Fibroblast of upper back skin (primary cell): ENCODE results near the gene OR2L13.
"Not testable (repeated sequence)": the region's sequence is repeated elsewhere in the genome, so short reads cannot be mapped to it uniquely, and the experiment has no call there.

Experiments used
- DNase-seq: peaks from one replicate; pipeline ENCODE4 v3.0.0-alpha.2; 2013

OR2L13 gene, protein sequence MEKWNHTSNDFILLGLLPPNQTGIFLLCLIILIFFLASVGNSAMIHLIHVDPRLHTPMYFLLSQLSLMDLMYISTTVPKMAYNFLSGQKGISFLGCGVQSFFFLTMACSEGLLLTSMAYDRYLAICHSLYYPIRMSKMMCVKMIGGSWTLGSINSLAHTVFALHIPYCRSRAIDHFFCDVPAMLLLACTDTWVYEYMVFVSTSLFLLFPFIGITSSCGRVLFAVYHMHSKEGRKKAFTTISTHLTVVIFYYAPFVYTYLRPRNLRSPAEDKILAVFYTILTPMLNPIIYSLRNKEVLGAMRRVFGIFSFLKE

DNA sequence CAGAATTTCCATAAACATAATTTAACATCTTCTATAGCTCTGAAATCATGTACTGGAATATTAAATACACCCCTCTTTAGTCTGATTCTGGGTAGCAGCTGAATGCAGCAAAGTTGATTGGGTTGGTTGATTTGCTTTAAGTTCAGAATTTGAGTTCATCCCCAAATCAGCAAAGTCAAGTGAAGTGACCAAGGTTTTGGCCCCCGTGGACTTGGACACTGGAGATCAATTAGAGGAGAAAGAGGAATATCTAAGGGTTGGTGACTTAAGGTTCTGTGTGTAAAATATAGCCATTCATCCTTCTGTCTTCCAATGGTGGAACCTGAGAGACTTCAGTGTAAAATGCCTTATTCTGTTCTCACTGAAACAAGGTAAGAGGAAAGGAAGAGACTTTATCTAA lies at the start of gene OR2L13:
TSS of gene OR2L13 (plus strand) at position 301 of the 400 bp plus-strand sequence. CDS start 4,192 bp downstream, outside the sequence.
- DNase-seq: no peak

DNA sequence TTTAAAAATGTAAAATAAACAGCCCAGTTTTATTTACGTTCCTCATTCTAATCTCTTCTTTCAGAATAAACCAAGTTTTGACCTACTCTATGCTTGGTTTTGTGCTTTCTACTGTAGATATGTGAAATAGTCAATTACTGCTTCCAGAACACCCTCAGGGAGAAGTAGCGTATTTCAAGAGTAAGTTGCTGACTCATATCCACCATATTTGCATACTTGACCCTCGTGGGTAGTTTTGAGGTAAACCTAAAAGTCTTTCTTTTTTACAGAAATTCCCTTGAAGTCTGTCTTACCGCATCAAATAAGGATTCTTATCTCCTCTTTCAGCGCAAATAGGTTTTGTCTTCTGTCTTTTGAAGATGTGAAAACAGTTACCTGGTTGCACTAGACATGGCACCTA lies 49.8 kb upstream of the OR2L13 start:
- DNase-seq: no peak

DNA sequence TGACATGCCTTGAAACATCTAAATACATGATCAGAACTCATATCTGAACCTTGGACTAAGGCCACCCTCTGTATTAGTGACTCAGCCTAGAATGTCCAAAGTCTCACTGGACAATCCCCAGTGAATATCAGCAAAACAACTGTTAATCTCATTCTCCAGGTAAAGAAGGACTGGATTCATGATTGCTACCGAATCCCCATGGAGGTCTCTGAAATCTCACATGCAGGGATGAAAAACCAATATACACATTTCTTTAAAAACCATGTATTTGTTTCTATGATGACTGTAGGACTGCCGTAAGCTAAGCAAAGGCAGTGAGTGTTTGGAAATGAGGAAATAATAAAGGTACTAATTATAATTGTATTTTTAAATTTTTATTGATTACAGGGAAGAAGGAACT lies 48.4 kb upstream of the OR2L13 start, which contains the start of gene OR2L3:
TSS of gene OR2L3 (plus strand) at position 301 of the 400 bp plus-strand sequence. CDS start 13,846 bp downstream, outside the sequence.
- no peak for DNase-seq

- no peak for DNase-seq
These were observed 48.0 kb upstream of the OR2L13 start for GRCh38 chr1:248047008-248047407.

DNA sequence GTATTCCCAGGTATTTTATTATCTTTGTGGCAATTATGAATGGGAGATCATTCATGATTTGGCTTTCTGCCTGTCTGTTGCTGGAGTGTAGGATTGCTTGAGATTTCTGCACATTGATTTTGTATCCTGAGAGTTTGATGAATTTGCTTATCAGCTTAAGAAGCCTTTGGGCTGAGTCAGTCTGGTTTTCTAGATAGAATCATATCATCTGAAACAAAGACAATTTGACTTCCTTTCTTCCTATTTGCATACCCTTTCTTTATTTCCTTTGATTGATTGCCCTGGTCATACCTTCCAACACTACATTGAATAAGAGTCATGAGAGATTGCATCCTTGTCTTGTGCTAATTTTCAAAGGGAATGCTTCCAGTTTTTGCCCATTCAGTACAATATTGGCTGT lies 40.3 kb upstream of the OR2L13 start:
- DNase-seq: no peak

- DNase-seq: no peak
These were observed 39.7 kb upstream of the OR2L13 start for GRCh38 chr1:248055261-248055660.

GRCh38 chr1:248065071-248065470 lies 29.9 kb upstream of the OR2L13 start:
- DNase-seq: no peak

DNA sequence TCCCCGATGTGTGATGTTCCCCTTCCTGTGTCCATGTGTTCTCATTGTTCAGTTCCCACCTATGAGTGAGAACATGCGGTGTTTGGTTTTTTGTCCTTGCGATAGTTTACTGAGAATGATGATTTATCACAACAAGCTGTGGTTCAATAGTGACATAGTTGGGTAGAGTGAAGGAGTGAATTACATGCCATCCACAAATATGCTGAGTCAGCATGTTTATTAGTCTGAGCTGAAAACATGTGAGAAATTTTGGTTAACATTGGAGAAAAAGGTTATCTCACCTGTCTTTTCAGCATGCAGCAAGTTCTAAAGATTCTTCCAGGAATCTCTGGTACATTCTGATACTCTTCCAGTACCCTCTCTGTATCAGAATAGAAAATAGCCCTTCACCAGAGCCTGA lies 29.4 kb upstream of the OR2L13 start:
- DNase-seq: no peak

- DNase-seq: not testable (repeated sequence)
These were observed 11.1 kb upstream of the OR2L13 start for GRCh38 chr1:248083864-248084263.

DNA sequence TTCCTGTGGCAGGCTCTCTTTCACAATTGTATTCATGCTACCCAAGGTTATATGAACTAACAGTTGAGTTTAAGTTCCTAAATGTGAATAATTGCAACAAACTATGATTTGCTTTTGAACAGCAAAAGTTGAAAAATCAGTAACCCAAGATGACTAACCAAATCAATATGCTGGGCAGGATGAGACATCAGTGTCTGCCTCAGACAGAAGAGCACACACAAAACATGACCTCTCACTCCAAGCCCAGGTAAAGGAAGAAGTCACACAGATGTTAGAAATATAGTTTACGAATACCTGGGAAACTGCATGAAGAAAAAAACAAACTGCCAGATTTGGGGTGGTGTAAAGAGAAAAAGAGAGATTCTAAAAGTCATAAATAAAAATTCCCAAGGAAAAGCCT lies 3.5 kb downstream of the OR2L13 start:
- DNase-seq: no peak

DNA sequence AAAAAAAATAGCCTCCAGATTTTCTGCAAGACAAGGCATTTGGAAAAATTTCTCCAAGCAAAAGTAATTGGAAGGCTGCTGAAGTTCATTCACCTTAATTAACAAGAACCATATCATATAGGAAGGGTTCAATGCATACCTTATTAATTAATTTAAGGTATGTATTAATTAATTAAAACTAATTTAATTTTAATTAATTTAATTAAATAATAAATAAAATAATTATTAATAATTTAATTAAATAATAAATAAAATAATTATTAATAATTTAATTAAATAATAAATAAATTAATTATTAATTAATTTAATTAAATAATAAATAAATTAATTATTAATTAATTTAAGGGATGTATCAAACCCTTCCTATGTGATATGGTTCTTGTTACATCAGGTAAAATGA lies 7.9 kb downstream of the OR2L13 start:
- DNase-seq: no peak

GRCh38 chr1:248111157-248111556 lies 16.2 kb downstream of the OR2L13 start:
- no peak for DNase-seq

DNA sequence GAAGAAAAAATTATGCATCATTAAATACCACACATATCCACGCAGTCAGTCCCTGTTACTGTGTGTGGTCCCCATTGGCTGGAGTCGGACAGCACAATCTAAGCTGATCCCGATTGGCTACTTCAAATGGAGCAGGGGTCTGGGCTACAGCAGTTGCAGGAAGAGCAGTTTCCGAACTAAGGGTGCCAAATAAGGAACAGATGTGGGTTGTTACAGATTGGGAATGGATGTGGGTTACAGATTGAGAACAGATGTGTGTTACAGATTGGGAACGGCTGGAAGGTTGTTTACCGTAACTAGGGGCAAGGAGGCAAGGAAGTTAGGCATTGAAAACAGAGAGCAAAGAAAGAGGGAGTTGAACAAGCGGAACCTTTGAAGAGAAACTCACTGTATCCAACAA lies 19.9 kb downstream of the OR2L13 start:
- no peak for DNase-seq

DNA sequence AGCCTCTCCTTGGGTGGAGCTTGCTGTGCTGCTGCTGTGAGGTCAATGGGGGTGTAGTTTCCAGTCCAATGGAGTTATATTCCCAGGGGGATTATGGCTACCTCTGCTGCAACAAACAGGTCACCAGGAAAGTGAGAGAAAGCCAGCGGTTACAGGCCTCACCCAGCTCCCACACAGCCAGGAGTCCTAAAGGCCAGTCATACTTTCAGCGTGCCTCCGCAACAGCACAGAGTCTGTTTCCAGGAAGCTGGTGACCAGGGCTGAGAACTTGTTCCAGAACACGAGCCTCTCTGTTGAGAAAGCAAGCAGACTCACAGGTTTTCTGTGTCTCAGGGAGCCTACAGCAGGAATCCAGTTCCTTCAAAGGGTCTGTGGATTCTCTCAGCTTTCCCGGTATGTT lies 32.7 kb downstream of the OR2L13 start:
- no peak for DNase-seq

DNA sequence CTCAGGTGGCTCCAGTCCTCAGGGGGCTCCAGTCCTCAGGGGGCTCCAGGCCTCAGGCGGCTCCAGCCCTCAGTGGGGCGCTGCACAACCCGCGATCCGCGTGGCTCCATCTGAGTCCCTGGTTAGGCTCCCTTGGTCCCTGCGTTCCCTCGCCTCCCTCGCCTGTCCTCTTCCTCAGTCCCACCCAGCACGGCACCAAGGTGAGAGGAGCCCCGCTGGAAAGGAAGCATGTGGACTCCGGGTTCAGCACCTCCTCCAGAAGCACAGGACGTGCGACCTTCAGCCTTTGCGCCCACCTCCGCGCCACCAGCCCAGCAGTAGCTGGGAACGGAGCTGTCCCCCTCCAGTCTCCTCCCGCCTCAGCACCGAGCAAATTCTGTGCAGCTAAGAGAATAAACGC lies 41.8 kb downstream of the OR2L13 start:
- DNase-seq: no peak

DNA sequence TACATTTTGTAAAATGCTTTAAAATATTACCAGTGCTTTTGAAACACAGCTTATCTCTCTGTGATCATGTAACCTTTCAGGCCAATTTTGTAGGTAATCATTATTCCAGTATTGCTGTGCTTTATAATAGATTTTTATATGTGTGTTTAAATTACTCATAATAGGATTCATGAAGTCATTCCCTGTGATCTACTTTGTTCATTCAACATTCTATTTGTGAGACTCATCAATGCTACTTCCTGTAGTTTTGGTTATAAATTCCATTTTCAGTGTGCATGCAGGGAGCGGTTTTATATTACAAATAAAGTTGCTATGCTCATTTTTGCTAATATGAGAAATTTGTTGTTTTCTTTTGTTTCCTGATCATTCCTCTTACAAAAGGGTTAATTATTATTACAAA lies 45.9 kb downstream of the OR2L13 start:
- no peak for DNase-seq

DNA sequence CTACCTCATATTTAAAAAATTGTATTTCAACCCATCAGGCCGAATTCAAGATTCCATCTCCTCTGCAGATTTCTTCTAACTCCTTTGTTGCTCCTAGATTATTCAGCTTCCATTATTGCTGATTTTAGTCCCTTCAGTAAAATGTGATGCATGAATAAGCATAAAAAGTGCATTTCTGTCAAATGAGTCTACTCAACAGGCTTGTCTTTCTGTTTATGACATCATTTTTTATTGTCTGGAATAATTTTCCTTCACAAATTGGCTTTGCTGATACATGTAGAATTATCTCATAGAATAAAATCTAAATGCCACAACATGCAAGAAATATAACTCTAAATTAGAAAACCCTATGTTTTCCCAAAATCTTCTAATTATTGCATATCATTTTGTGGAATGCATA lies 48.3 kb downstream of the OR2L13 start:
- no peak for DNase-seq

- no peak for DNase-seq
These were observed 49.7 kb downstream of the OR2L13 start, which contains the start of gene OR2M5 for GRCh38 chr1:248144513-248145198. Gene OR2M5, plus strand, starts transcription at chr1:248145148. Its CDS starts 0 bp downstream, at chr1:248145148.
